CD4-positive, alpha-beta T cell (primary cell): Measurements from ENCODE around the gene KLHL40. TPM values are rescaled to one million over a fixed set of nuclear protein-coding genes. Genes with fewer than 3 reads are reported as not detected.

Experiments used
- ATAC-seq: fragments of 200-7000 bp; cut with Tn5 transposase; one replicate; pipeline ENCODE4 v1.10.0; 2022; ENCODE audit warnings: mild to moderate bottlenecking; ENCODE audit not compliant: poor library complexity
- CTCF ChIA-PET: fragments of 350-600 bp; sonication (Branson Sonifier 250); formaldehyde crosslinking; loops from one replicate; lab custom pipeline; 2021; ENCODE audit warnings: antibody characterized with exemption, inconsistent platforms; lab: Charles Lee
- POLR2A ChIA-PET: fragments of 350-600 bp; sonication (Branson Sonifier 250); formaldehyde crosslinking; loops from one replicate; lab custom pipeline; 2021; ENCODE audit warnings: antibody characterized with exemption, inconsistent platforms; lab: Charles Lee
- DNase-seq, 14 experiments: peaks; one replicate each; pipeline ENCODE4 v3.0.0-alpha.2; 2013 to 2020; ENCODE audit warnings: mixed read lengths in 2 of 14
- H3K27ac ChIP-seq, 2 donors: one replicate each; pipeline versions ENCODE4 v1.5.1 to v1.7.0; 2013; ENCODE audit warnings: low read length in 2 of 2, low read depth in 1 of 2, mild to moderate bottlenecking in 1 of 2
- H3K27me3 ChIP-seq, 2 experiments: 1 replicate in 1 of 2; 2 replicates in 1 of 2; pipeline versions ENCODE4 v1.6.1 to v1.7.0; 2013; ENCODE audit warnings: low read length in 2 of 2, control low read depth in 1 of 2, mild to moderate bottlenecking in 1 of 2, moderate library complexity in 1 of 2; ENCODE audit not compliant: insufficient read depth in 2 of 2, control insufficient read depth in 1 of 2
- H3K36me3 ChIP-seq: one replicate; pipeline ENCODE4 v1.6.1; 2013; ENCODE audit warnings: low read length, control low read depth; ENCODE audit not compliant: insufficient read depth
- H3K4me1 ChIP-seq: one replicate; pipeline ENCODE4 v1.6.1; 2013; ENCODE audit warnings: low read length, control low read depth; ENCODE audit not compliant: insufficient read depth
- H3K4me3 ChIP-seq: one replicate; pipeline ENCODE4 v1.5.1; 2013; ENCODE audit warnings: mild to moderate bottlenecking, low read length, moderate library complexity
- H3K9me3 ChIP-seq, 2 experiments: 1 replicate in 1 of 2; 2 replicates in 1 of 2; pipeline versions ENCODE4 v1.6.1 to v1.7.0; 2013; ENCODE audit warnings: low read length in 2 of 2, mild to moderate bottlenecking in 2 of 2, control low read depth in 1 of 2, moderate library complexity in 1 of 2; ENCODE audit not compliant: control insufficient read depth in 1 of 2, insufficient read depth in 1 of 2
- H3K27ac Mint-ChIP-seq: one replicate; pipeline ENCODE4 v1.8.0; 2020; ENCODE audit warnings: mixed read lengths
- H3K27me3 Mint-ChIP-seq: one replicate; pipeline ENCODE4 v1.8.0; 2021; ENCODE audit warnings: mixed read lengths
- H3K36me3 Mint-ChIP-seq: one replicate; pipeline ENCODE4 v1.8.0; 2021; ENCODE audit warnings: low read depth, mixed read lengths
- H3K4me1 Mint-ChIP-seq: one replicate; pipeline ENCODE4 v1.8.0; 2021; ENCODE audit warnings: low read depth, mixed read lengths
- H3K4me3 Mint-ChIP-seq: one replicate; pipeline ENCODE4 v1.8.0; 2020; ENCODE audit warnings: mild to moderate bottlenecking, mixed read lengths
- H3K9me3 Mint-ChIP-seq: one replicate; pipeline ENCODE4 v1.8.0; 2020; ENCODE audit warnings: mixed read lengths
- CTCF ChIP-seq: fragments of 200-600 bp; IDR thresholded peaks from one replicate; pipeline ENCODE4 v1.8.0; 2022; ENCODE audit warnings: antibody characterized with exemption, mild to moderate bottlenecking
- intact Hi-C, 2 experiments: fragments of 100-400 bp; cut with DNase I in 1 of 2; cut with micrococcal nuclease in 1 of 2; formaldehyde crosslinking; loops; one replicate each; pipeline versions ENCODE4 v1.15.1 to v1.9.0; 2023 to 2025; cut with DNase I, micrococcal nuclease
- total RNA-seq, 174 experiments: library from RNA in 2 of 174; stranded (reverse) in 2 of 174; gene quantifications; one replicate each; pipeline ENCODE4 v1.2.3 and lab custom pipeline; 2021 to 2026

The KLHL40 gene
- total RNA-seq, 2 experiments from 2014 or later = not detected

GRCh38 chr3:42657675-42658074 is 27.7 kb upstream of the KLHL40 start:
- Mint-ChIP-seq H3K9me3 (no peaks in the 10 kb centered on the region), H3K4me3 (no peak overlapping the region), H3K27me3 (no peaks in the 10 kb centered on the region), H3K4me1 (peaks cover 14% of the 10 kb centered on the region), H3K36me3 (no peaks in the 10 kb centered on the region), H3K27ac (peak overlapping the region; percentile 51)
- no peak for TF ChIP-seq CTCF
- Histone ChIP-seq H3K27ac (no peak overlapping the region), H3K4me1 (peaks cover 26% of the 10 kb centered on the region), H3K27me3 (no peaks in the 10 kb centered on the region), H3K9me3 (no peaks in the 10 kb centered on the region), H3K36me3 (no peaks in the 10 kb centered on the region), H3K4me3 (no peak overlapping the region)
- POLR2A ChIA-PET = no interaction called here
- CTCF ChIA-PET = no interaction called here
- no peak for ATAC-seq
- intact Hi-C loops = no loop called here
- DNase-seq = no peak

GRCh38 chr3:42658091-42658770 is 27.1 kb upstream of the KLHL40 start:
- CTCF ChIA-PET = no interaction called here
- no peak for ATAC-seq

GRCh38 chr3:42658771-42659390 is 26.5 kb upstream of the KLHL40 start:
- H3K27ac ChIP-seq = no peak overlapping the region
- Mint-ChIP-seq H3K4me3 (no peak overlapping the region), H3K27ac (no peak overlapping the region), H3K9me3 (no peaks in the 10 kb centered on the region), H3K4me1 (peaks cover 4% of the 10 kb centered on the region), H3K27me3 (no peaks in the 10 kb centered on the region), H3K36me3 (no peaks in the 10 kb centered on the region)
- ChIA-PET POLR2A (no interaction called here), CTCF (no interaction called here)
- no peaks in the 10 kb centered on the region for H3K36me3 ChIP-seq
- intact Hi-C loops = no loop called here
- TF ChIP-seq CTCF = no peak
- no peak for DNase-seq
- no peaks in the 10 kb centered on the region for H3K9me3 ChIP-seq
- peaks cover 14% of the 10 kb centered on the region for H3K4me1 ChIP-seq
- H3K27me3 ChIP-seq = no peaks in the 10 kb centered on the region
- no peak overlapping the region for H3K4me3 ChIP-seq
- ATAC-seq = no peak

More at GRCh38 chr3:42658091-42658770, 27.1 kb upstream of the KLHL40 start:
- H3K27me3 ChIP-seq = no peaks in the 10 kb centered on the region
- H3K4me1 ChIP-seq = peaks cover 20% of the 10 kb centered on the region
- no peak overlapping the region for H3K27ac ChIP-seq
- TF ChIP-seq CTCF = no peak
- no peak overlapping the region for H3K4me3 ChIP-seq
- intact Hi-C loops = no loop called here
- no peaks in the 10 kb centered on the region for H3K9me3 ChIP-seq
- no peaks in the 10 kb centered on the region for H3K27me3 Mint-ChIP-seq
- peak overlapping the region; percentile 51 for H3K27ac Mint-ChIP-seq
- H3K36me3 ChIP-seq = no peaks in the 10 kb centered on the region
- no peak overlapping the region for H3K4me3 Mint-ChIP-seq
- no peaks in the 10 kb centered on the region for H3K9me3 Mint-ChIP-seq
- peaks cover 9% of the 10 kb centered on the region for H3K4me1 Mint-ChIP-seq
- POLR2A ChIA-PET = no interaction called here
- DNase-seq = no peak
- no peaks in the 10 kb centered on the region for H3K36me3 Mint-ChIP-seq
